Activated naive CD8-positive, alpha-beta T cell (primary cell): ENCODE data around the gene BCAS1.
A peak's percentile ranks its signal among the peaks of the same experiment; 100 is the strongest.
"Not testable (repeated sequence)": the region's sequence is repeated elsewhere in the genome, so short reads cannot be mapped to it uniquely, and the experiment has no call there.

ENCODE experiments used
- H3K27ac Mint-ChIP-seq: one replicate; pipeline ENCODE4 v1.8.0; 2021; ENCODE audit warnings: mixed read lengths
- H3K27me3 Mint-ChIP-seq: one replicate; pipeline ENCODE4 v1.8.0; 2021; ENCODE audit warnings: mixed read lengths
- H3K36me3 Mint-ChIP-seq: one replicate; pipeline ENCODE4 v1.8.0; 2021; ENCODE audit warnings: mixed read lengths
- H3K4me1 Mint-ChIP-seq: one replicate; pipeline ENCODE4 v1.8.0; 2021; ENCODE audit warnings: low read depth, mixed read lengths
- H3K4me3 Mint-ChIP-seq: one replicate; pipeline ENCODE4 v1.8.0; 2021; ENCODE audit warnings: mild to moderate bottlenecking, mixed read lengths
- H3K9me3 Mint-ChIP-seq: one replicate; pipeline ENCODE4 v1.8.0; 2021; ENCODE audit warnings: low read depth, mixed read lengths

Gene BCAS1

GRCh38 chr20:53990003-53990402 is 80.4 kb downstream of the BCAS1 start:
- H3K27me3 Mint-ChIP-seq, result peaks cover 4% of the 10 kb centered on the region
- no peaks in the 10 kb centered on the region for H3K4me1 Mint-ChIP-seq
- no peak overlapping the region for H3K4me3 Mint-ChIP-seq
- no peaks in the 10 kb centered on the region for H3K36me3 Mint-ChIP-seq
- H3K9me3 Mint-ChIP-seq, result no peaks in the 10 kb centered on the region
- H3K27ac Mint-ChIP-seq, result no peak overlapping the region

DNA sequence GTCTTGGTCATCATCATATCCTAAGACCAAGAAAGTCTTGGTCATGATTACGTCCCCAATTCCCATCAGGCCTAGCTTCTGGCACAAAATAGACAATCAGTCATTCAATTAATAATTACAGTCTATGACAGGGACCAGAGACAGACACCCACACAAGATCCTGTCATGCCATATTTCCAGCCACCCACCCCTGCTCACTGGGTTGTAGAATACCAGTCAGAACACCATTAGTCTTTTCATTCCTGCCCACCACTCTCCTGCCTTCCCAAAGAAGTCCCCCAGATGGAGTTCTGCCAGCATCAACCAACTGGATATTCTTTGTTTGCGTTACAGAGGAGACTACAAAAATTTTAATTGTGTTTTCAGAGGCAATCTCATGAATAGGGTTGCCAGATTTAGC is 81.0 kb downstream of the BCAS1 start:
- peaks cover 4% of the 10 kb centered on the region for H3K27me3 Mint-ChIP-seq
- H3K4me3 Mint-ChIP-seq, result no peak overlapping the region
- no peaks in the 10 kb centered on the region for H3K4me1 Mint-ChIP-seq
- no peaks in the 10 kb centered on the region for H3K36me3 Mint-ChIP-seq
- no peaks in the 10 kb centered on the region for H3K9me3 Mint-ChIP-seq
- H3K27ac Mint-ChIP-seq, result no peak overlapping the region

GRCh38 chr20:53986037-53986650 is 84.2 kb downstream of the BCAS1 start:
- Mint-ChIP-seq H3K4me3 (no peak overlapping the region), H3K9me3 (no peaks in the 10 kb centered on the region), H3K27me3 (peaks cover 3% of the 10 kb centered on the region), H3K4me1 (peaks cover 2% of the 10 kb centered on the region), H3K36me3 (no peaks in the 10 kb centered on the region), H3K27ac (no peak overlapping the region)

DNA sequence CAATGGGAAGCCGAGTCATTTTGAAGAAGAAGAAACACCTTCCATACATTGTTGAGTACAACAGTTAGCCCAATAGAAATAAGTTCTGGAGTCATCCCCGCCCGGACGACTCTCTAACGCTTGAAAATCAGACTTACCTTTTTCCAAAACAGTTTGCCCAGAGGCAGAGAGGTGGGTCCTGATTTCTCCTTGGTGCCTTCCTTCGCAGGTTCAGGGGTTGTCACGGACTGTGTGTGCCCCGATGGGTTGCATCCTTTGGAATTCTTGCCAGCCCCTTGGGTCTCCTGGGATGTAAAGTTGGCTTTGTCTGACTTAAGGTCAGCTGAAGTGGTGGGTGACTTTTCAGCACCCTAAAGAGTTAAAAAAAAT is 85.3 kb downstream of the BCAS1 start:
- no peaks in the 10 kb centered on the region for H3K9me3 Mint-ChIP-seq

DNA sequence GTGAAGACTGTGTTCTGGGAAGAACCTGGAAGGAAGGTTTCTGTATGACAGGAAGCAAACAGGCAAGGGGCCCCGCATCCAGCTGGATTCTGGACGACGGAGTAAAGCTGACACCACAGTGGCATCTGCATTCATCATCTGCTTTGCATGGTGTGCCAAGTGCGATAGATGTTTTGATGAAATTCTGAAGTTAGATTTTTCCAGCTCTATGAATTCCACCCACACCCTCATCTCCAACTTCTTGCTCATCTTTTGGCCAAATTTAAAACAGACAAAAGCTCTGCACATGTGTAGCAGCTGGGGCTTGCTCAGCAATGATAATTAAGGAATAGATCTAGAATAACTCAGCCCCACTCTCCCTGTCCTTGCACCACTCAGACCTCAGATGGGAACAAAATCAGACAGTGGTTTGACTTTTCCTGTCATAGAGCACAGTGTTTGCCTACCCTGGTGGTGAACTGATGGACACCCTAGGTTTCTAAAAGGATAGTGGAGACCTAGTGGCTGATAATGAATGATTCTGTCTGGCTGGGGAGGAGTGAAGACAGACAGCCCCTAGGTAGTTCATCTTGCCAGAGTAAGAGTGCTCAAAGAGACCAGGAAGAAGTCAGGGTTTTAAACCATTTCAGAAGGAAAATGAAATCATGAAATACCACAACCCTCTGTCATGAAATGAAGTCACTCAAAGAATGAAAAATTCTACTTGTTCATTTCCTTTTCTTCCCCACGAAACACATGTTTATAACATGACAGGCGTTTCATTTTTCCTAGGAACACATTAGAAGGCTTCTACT is 85.8 kb downstream of the BCAS1 start:
- Mint-ChIP-seq H3K36me3 (peaks cover 2% of the 10 kb centered on the region), H3K4me3 (no peak overlapping the region), H3K27me3 (peaks cover 3% of the 10 kb centered on the region), H3K4me1 (peaks cover 2% of the 10 kb centered on the region), H3K27ac (no peak overlapping the region), H3K9me3 (no peaks in the 10 kb centered on the region)

More for the DNA sequence above, 85.3 kb downstream of the BCAS1 start:
- Mint-ChIP-seq H3K27me3 (peaks cover 3% of the 10 kb centered on the region), H3K4me1 (peaks cover 2% of the 10 kb centered on the region), H3K27ac (no peak overlapping the region), H3K36me3 (peaks cover 2% of the 10 kb centered on the region), H3K4me3 (no peak overlapping the region)

DNA sequence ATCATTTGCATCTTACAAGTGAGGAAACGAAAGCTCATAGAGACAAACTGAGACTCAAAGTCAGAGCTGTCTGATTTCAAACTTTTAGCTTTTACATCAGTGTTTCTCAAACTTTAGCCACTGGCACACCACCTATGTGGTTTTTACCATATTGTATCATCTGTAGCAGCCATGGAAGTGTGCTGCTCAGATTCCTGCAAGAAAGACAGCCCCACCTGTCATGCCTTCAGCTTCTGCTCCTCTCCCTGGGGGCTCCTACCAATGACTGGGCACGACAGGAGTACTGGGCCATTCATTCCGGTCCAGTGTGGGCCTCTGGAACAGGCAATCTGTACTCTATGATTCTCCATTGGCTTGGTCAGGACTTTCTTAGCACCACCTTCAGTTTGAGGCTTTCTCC is 87.0 kb downstream of the BCAS1 start:
- peaks cover 2% of the 10 kb centered on the region for H3K36me3 Mint-ChIP-seq
- H3K27ac Mint-ChIP-seq, result no peak overlapping the region
- H3K4me1 Mint-ChIP-seq, result peaks cover 2% of the 10 kb centered on the region
- H3K4me3 Mint-ChIP-seq, result no peak overlapping the region
- H3K9me3 Mint-ChIP-seq, result no peaks in the 10 kb centered on the region
- peaks cover 3% of the 10 kb centered on the region for H3K27me3 Mint-ChIP-seq

GRCh38 chr20:53982624-53983023 is 87.8 kb downstream of the BCAS1 start:
- no peaks in the 10 kb centered on the region for H3K9me3 Mint-ChIP-seq
- peaks cover 2% of the 10 kb centered on the region for H3K4me1 Mint-ChIP-seq

GRCh38 chr20:53981752-53982437 is 88.5 kb downstream of the BCAS1 start:
- Mint-ChIP-seq H3K27me3 (no peaks in the 10 kb centered on the region), H3K36me3 (peaks cover 2% of the 10 kb centered on the region), H3K4me1 (peaks cover 2% of the 10 kb centered on the region), H3K9me3 (no peaks in the 10 kb centered on the region), H3K27ac (no peak overlapping the region), H3K4me3 (no peak overlapping the region)

More at GRCh38 chr20:53982624-53983023, 87.8 kb downstream of the BCAS1 start:
- Mint-ChIP-seq H3K27ac (no peak overlapping the region), H3K27me3 (peaks cover 2% of the 10 kb centered on the region), H3K36me3 (peaks cover 2% of the 10 kb centered on the region), H3K4me3 (no peak overlapping the region)

GRCh38 chr20:53981130-53981529 is 89.3 kb downstream of the BCAS1 start:
- Mint-ChIP-seq H3K9me3 (no peaks in the 10 kb centered on the region), H3K27me3 (no peaks in the 10 kb centered on the region), H3K4me3 (no peak overlapping the region), H3K4me1 (peaks cover 2% of the 10 kb centered on the region), H3K27ac (no peak overlapping the region), H3K36me3 (peaks cover 3% of the 10 kb centered on the region)

- peaks cover 3% of the 10 kb centered on the region for H3K36me3 Mint-ChIP-seq
- H3K4me3 Mint-ChIP-seq, result no peak overlapping the region
- no peaks in the 10 kb centered on the region for H3K27me3 Mint-ChIP-seq
- H3K4me1 Mint-ChIP-seq, result peaks cover 2% of the 10 kb centered on the region
- no peaks in the 10 kb centered on the region for H3K9me3 Mint-ChIP-seq
- H3K27ac Mint-ChIP-seq, result no peak overlapping the region
These were observed 90.3 kb downstream of the BCAS1 start for GRCh38 chr20:53980031-53980465.

DNA sequence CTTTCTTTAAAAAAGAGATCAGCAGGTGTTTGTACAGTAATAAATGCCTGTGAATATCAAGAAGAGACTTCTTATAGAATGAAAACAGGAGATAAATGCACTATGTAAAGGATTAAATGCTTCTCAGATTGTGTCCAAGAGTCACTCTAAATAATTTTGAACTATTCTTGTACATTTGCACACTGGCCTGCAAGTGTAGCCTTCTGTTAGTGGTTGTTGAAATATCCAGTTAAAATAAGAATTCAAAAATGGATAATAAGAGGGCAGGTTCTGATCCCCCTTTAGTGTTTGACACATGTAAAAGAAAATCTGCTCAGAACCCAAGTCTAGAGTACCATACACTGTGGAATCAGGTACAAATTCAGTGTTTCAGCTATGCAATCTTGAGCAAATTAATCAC is 91.9 kb downstream of the BCAS1 start:
- no peaks in the 10 kb centered on the region for H3K27me3 Mint-ChIP-seq
- peaks cover 3% of the 10 kb centered on the region for H3K36me3 Mint-ChIP-seq
- H3K9me3 Mint-ChIP-seq, result no peaks in the 10 kb centered on the region
- H3K4me1 Mint-ChIP-seq, result peaks cover 2% of the 10 kb centered on the region
- H3K4me3 Mint-ChIP-seq, result no peak overlapping the region
- no peak overlapping the region for H3K27ac Mint-ChIP-seq

- Mint-ChIP-seq H3K4me1 (peaks cover 2% of the 10 kb centered on the region), H3K36me3 (peaks cover 3% of the 10 kb centered on the region), H3K4me3 (no peak overlapping the region), H3K27ac (no peak overlapping the region), H3K9me3 (no peaks in the 10 kb centered on the region), H3K27me3 (no peaks in the 10 kb centered on the region)
These were observed 93.0 kb downstream of the BCAS1 start for GRCh38 chr20:53977391-53977790.

DNA sequence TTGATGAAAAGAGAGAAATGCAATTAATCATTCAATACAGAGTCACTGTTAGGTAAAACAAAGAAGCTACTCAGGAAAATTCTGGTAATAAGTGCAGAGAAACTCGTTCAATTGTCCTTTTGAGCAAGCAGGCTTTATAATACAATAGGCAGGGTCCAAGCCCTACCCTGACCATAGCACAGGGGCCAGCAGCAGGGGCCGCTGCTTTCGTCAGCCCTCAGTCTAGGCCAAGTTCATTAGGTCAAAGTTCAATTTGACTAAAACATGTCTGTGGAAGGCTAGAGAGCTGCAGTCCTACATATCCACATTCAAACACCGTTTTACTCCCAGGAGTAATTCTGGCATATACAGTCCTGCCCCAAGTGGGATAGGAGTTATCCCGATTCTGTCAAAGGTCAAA is 94.6 kb downstream of the BCAS1 start:
- peaks cover 2% of the 10 kb centered on the region for H3K36me3 Mint-ChIP-seq
- H3K4me1 Mint-ChIP-seq, result no peaks in the 10 kb centered on the region
- no peak overlapping the region for H3K27ac Mint-ChIP-seq
- H3K9me3 Mint-ChIP-seq, result no peaks in the 10 kb centered on the region
- H3K27me3 Mint-ChIP-seq, result no peaks in the 10 kb centered on the region
- no peak overlapping the region for H3K4me3 Mint-ChIP-seq

DNA sequence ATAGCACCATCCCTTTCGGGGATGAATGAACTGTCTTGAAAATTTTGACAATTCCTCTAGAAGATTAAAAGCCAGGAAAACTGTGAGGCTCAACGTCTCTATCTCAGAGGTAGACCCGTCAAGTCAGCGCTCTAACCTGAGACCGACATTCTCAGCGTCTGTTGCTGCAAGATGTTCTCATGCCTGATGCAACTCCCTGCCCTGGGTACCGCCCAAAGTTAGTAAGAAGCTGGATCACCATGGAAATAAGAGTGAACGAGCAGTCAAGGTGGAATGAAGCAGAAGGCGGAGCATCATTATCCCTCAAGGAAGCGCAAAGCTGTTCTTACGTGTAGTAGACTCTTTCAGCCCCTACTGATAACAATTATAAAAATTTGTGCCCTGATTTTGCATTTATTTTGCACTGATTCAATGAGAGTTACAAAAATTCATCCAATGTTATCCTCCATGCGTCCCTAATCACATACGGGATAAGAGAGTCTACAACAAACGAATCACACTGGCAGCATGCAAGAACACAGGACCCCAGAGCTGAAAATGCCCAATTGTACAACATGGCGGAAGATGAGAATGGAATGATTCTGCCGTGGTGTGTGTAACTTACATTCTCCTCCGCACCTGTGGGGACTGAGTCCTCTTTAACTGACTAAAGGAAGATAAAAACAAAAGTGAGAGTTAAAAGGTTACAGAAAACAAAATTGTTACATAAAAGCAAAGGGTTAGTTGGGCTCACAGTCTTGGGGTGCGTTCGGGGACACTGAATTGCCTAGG is 95.4 kb downstream of the BCAS1 start:
- no peak overlapping the region for H3K27ac Mint-ChIP-seq
- H3K4me1 Mint-ChIP-seq, result no peaks in the 10 kb centered on the region
- H3K4me3 Mint-ChIP-seq, result no peak overlapping the region
- H3K36me3 Mint-ChIP-seq, result peaks cover 2% of the 10 kb centered on the region
- no peaks in the 10 kb centered on the region for H3K9me3 Mint-ChIP-seq
- H3K27me3 Mint-ChIP-seq, result no peaks in the 10 kb centered on the region

DNA sequence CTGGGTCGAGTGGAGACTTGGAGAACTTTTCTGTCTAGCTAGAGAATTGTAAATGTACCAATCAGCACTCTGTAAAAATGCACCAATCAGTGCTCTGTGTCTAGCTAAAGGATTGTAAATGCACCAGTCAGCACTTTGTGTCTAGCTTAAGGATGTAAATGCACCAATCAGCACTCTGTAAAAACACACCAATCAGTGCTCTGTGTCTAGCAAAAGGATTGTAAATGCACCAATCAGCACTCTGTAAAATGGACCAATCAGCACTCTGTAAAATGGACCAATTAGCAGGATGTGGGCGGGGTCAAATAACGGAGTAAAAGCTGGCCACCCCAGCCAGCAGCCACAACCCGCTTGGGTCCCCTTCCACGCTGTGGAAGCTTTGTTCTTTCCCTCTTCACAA is 96.5 kb downstream of the BCAS1 start:
- H3K4me3 Mint-ChIP-seq, H3K36me3 Mint-ChIP-seq, H3K4me1 Mint-ChIP-seq, H3K9me3 Mint-ChIP-seq, H3K27me3 Mint-ChIP-seq: not testable (repeated sequence)
- peak overlapping the region; percentile 16 for H3K27ac Mint-ChIP-seq
